Stomach (tissue), 9 donors: ENCODE results near the gene RASIP1. TPM values are rescaled to one million over a fixed set of nuclear protein-coding genes. Genes with fewer than 3 reads are reported as not detected.

Experiments
- DNase-seq, 2 donors: peaks; one replicate each; pipeline versions ENCODE4 v3.0.0 to v3.0.0-alpha.2; 2013 to 2019
- H3K27ac ChIP-seq, 5 donors: fragments of 200-600 bp in 4 of 5; sonication (generic) in 4 of 5; one replicate each; pipeline ENCODE4 v1.5.1; 2013 to 2019; ENCODE audit warnings: mild to moderate bottlenecking in 1 of 5, moderate library complexity in 1 of 5
- H3K27me3 ChIP-seq, 3 donors: fragments of 200-600 bp; sonication (generic); one replicate each; pipeline ENCODE4 v1.5.1; 2017 to 2019; ENCODE audit warnings: mixed run types in 1 of 3
- H3K36me3 ChIP-seq, 4 donors: fragments of 200-600 bp; sonication (generic); 1 replicate in 3 of 4; 2 replicates in 1 of 4; pipeline ENCODE4 v1.5.1; 2016 to 2019
- H3K4me1 ChIP-seq, 4 donors: fragments of 200-600 bp; sonication (generic); one replicate each; pipeline ENCODE4 v1.5.1; 2016 to 2019
- H3K4me3 ChIP-seq, 4 donors: fragments of 200-600 bp; sonication (generic) in 3 of 4; one replicate each; pipeline ENCODE4 v1.5.1; 2016 to 2019; ENCODE audit warnings: mild to moderate bottlenecking in 1 of 4
- H3K9me3 ChIP-seq, 4 donors: fragments of 200-600 bp; sonication (generic); one replicate each; pipeline ENCODE4 v1.5.1; 2016 to 2019
- CTCF ChIP-seq, 7 experiments: fragments of 450-650 bp in 4 of 7; fragments of 200-600 bp in 3 of 7; sonication (generic) in 3 of 7; IDR thresholded peaks; one replicate each; pipeline ENCODE4 v1.5.1; 2016 to 2019; ENCODE audit warnings: antibody characterized with exemption in 7 of 7, control low read depth in 2 of 7, mild to moderate bottlenecking in 1 of 7
- EP300 ChIP-seq: sonication (generic); formaldehyde crosslinking; IDR thresholded peaks from one replicate; pipeline ENCODE4 v1.6.1; 2017; ENCODE audit warnings: antibody characterized with exemption
- POLR2A ChIP-seq, 4 donors: fragments of 450-650 bp; IDR thresholded peaks; one replicate each; pipeline ENCODE4 v1.6.1; 2016; ENCODE audit warnings: antibody characterized with exemption in 4 of 4, control low read depth in 2 of 4, mild to moderate bottlenecking in 1 of 4, moderate library complexity in 1 of 4
- POLR2AphosphoS5 ChIP-seq, 3 donors: sonication (generic); formaldehyde crosslinking; IDR thresholded peaks; one replicate each; pipeline ENCODE4 v1.6.1; 2016; ENCODE audit warnings: antibody characterized with exemption in 3 of 3
- WGBS, 5 donors: extraction: QIAGEN DNeasy Blood & Tissue Kit in 3 of 5; methylation state at CpG; one replicate each; pipeline versions ENCODE4 v1.1.5 to v1.1.7; 2013 to 2018; 5-methylcytosine and 5-hydroxymethylcytosine counted together
- intact Hi-C: fragments of 100-400 bp; cut with DNase I; formaldehyde crosslinking; loops from one replicate; pipeline ENCODE4 v1.15.1; 2023; ENCODE audit warnings: low total_unique reads
- polyA plus RNA-seq, 3 donors: library from polyadenylated mRNA; stranded (reverse); fragments of 200-250 nt; gene quantifications; one replicate each; pipeline ENCODE4 v1.2.3, GENCODE V29; 2013
- total RNA-seq, 5 donors: library from RNA; depleted of rRNA; stranded (reverse); fragments of >200 nt; gene quantifications; one replicate each; pipeline versions ENCODE4 v1.1.0 to v1.2.3, GENCODE V29; 2014 to 2016
- donor health status: healthy with polysubstance abuse.
- donor health status: Bipolar disorder and iron deficiency.
- donor health status: healthy.

The RASIP1 gene
- total and polyA plus RNA-seq, 8 donors = 4.7 to 44.9 (median 10.2) TPM

- DNase-seq = no peak
- Histone ChIP-seq H3K27me3 (peaks cover 0 to 34% (median 10%) of the 10 kb centered on the region in 3 donors), H3K4me1 (peaks cover 6 to 23% (median 21%) of the 10 kb centered on the region in 4 donors), H3K9me3 (no peaks in the 10 kb centered on the region), H3K36me3 (no peaks in the 10 kb centered on the region), H3K27ac (no peak overlapping the region), H3K4me3 (no peak overlapping the region)
- TF ChIP-seq POLR2AphosphoS5 (IDR thresholded peaks at IDR 0.05) (no peak), CTCF (IDR thresholded peaks at IDR 0.05) (no peak), EP300 (no peak), POLR2A (IDR thresholded peaks at IDR 0.05) (no peak)
- 85 to 97% (median 92%) methylated on average over 6 to 11 of the region's 11 CpGs for WGBS, 5 donors
- intact Hi-C loops = no loop called here
Measured at GRCh38 chr19:48756212-48756611, 15.8 kb upstream of the RASIP1 start.

GRCh38 chr19:48755787-48756186 lies 15.4 kb upstream of the RASIP1 start:
- Histone ChIP-seq H3K27me3 (peaks cover 0 to 38% (median 10%) of the 10 kb centered on the region in 3 donors), H3K4me3 (no peak overlapping the region)

GRCh38 chr19:48755084-48755641 lies 14.8 kb upstream of the RASIP1 start, which contains the start of gene FGF21:
FGF21 (plus strand) TSS chr19:48755524; CDS start chr19:48756237, 713 bp downstream.
- Histone ChIP-seq H3K9me3 (no peaks in the 10 kb centered on the region), H3K27ac (no peak within 1 kb of the TSS), H3K27me3 (peaks cover 0 to 45% (median 10%) of the 10 kb centered on the region in 3 donors), H3K4me1 (peaks cover 11 to 33% (median 26%) of the 10 kb centered on the region in 4 donors), H3K36me3 (peaks cover 0 to 3% (median 0%) of the 10 kb centered on the region in 4 donors), H3K4me3 (no peak within 1 kb of the TSS)
- 78 to 92% (median 83%) methylated on average over 4 of the region's 4 CpGs for WGBS, 5 donors
- DNase-seq = no peak
- no peak for TF ChIP-seq POLR2AphosphoS5 (IDR thresholded peaks at IDR 0.05)
- TF ChIP-seq EP300 = no peak
- intact Hi-C loops = no loop called here

More at GRCh38 chr19:48755787-48756186, 15.4 kb upstream of the RASIP1 start:
- intact Hi-C loops = no loop called here
- Histone ChIP-seq H3K9me3 (no peaks in the 10 kb centered on the region), H3K27ac (no peak overlapping the region), H3K4me1 (peaks cover 7 to 27% (median 25%) of the 10 kb centered on the region in 4 donors), H3K36me3 (no peaks in the 10 kb centered on the region)
- no peak for DNase-seq
- 42 to 74% (median 70%) methylated on average over 2 to 5 of the region's 5 CpGs for WGBS, 5 donors
- TF ChIP-seq CTCF (IDR thresholded peaks at IDR 0.05) (no peak), POLR2A (IDR thresholded peaks at IDR 0.05) (no peak), POLR2AphosphoS5 (IDR thresholded peaks at IDR 0.05) (no peak), EP300 (no peak)

- WGBS, 5 donors = 1 to 6% (median 2%) methylated on average over 17 to 73 of the region's 73 CpGs
- Histone ChIP-seq H3K36me3 (peaks cover 0 to 9% (median 0%) of the 10 kb centered on the region in 4 donors), H3K9me3 (no peaks in the 10 kb centered on the region), H3K4me3 (peak within 1 kb of the TSS; percentile 48 to 58 (median 54)), H3K27ac (peak within 1 kb of the TSS; percentile 81 to 89 (median 86)), H3K4me1 (peaks cover 15 to 43% (median 28%) of the 10 kb centered on the region in 4 donors), H3K27me3 (peaks cover 0 to 55% (median 10%) of the 10 kb centered on the region in 3 donors)
- peak in 2 of 3 donors; percentile 88 to 92 for TF ChIP-seq POLR2AphosphoS5 (IDR thresholded peaks at IDR 0.05)
- peak in 3 of 7 experiments; percentile 23 to 72 (median 49) for TF ChIP-seq CTCF (IDR thresholded peaks at IDR 0.05)
- no peak for TF ChIP-seq EP300
- TF ChIP-seq POLR2A (IDR thresholded peaks at IDR 0.05) = peak in 1 of 4 donors; percentile 68
- intact Hi-C loops = no loop called here
- peak; percentile 95 to 97 for DNase-seq
Measured at GRCh38 chr19:48752496-48753365, 12.3 kb upstream of the RASIP1 start, which contains the start of gene FUT1. FUT1 (minus strand) TSS chr19:48752641; CDS start chr19:48751281, 1,360 bp downstream.
